Measurements from ENCODE around the gene ANAPC1.
"Not testable (repeated sequence)": the region's sequence is repeated elsewhere in the genome, so short reads cannot be mapped to it uniquely, and the experiment has no call there.

GRCh38 chr2:111909997-111910396 lies 26.0 kb upstream of the ANAPC1 start:
- TF ChIP-seq, protein P1, sequence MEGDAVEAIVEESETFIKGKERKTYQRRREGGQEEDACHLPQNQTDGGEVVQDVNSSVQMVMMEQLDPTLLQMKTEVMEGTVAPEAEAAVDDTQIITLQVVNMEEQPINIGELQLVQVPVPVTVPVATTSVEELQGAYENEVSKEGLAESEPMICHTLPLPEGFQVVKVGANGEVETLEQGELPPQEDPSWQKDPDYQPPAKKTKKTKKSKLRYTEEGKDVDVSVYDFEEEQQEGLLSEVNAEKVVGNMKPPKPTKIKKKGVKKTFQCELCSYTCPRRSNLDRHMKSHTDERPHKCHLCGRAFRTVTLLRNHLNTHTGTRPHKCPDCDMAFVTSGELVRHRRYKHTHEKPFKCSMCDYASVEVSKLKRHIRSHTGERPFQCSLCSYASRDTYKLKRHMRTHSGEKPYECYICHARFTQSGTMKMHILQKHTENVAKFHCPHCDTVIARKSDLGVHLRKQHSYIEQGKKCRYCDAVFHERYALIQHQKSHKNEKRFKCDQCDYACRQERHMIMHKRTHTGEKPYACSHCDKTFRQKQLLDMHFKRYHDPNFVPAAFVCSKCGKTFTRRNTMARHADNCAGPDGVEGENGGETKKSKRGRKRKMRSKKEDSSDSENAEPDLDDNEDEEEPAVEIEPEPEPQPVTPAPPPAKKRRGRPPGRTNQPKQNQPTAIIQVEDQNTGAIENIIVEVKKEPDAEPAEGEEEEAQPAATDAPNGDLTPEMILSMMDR (IDR thresholded peaks at IDR 0.05) = not testable (repeated sequence)
- TF ChIP-seq EZH2 (IDR thresholded peaks at IDR 0.05; ENCODE audit: borderline replicate concordance, insufficient read depth, low read depth, low read length, poor library complexity, severe bottlenecking) = not testable (repeated sequence)
